Measurements from ENCODE around the gene NSD1.

- TF ChIP-seq EP300 (IDR thresholded peaks at IDR 0.05; ENCODE audit: borderline replicate concordance) (no peak), RAD21 (IDR thresholded peaks at IDR 0.05; ENCODE audit: low read depth) (no peak), CEBPB (IDR thresholded peaks at IDR 0.05) (no peak), CREB1 (IDR thresholded peaks at IDR 0.05; ENCODE audit: low read depth) (no peak), TEAD4 (IDR thresholded peaks at IDR 0.05) (no peak), MAX (IDR thresholded peaks at IDR 0.05) (no peak), ZBTB7A (IDR thresholded peaks at IDR 0.05; ENCODE audit: low read depth) (no peak), FOXM1 (IDR thresholded peaks at IDR 0.05; ENCODE audit: borderline replicate concordance, low read depth) (no peak)
- TF ChIP-seq, protein P1, sequence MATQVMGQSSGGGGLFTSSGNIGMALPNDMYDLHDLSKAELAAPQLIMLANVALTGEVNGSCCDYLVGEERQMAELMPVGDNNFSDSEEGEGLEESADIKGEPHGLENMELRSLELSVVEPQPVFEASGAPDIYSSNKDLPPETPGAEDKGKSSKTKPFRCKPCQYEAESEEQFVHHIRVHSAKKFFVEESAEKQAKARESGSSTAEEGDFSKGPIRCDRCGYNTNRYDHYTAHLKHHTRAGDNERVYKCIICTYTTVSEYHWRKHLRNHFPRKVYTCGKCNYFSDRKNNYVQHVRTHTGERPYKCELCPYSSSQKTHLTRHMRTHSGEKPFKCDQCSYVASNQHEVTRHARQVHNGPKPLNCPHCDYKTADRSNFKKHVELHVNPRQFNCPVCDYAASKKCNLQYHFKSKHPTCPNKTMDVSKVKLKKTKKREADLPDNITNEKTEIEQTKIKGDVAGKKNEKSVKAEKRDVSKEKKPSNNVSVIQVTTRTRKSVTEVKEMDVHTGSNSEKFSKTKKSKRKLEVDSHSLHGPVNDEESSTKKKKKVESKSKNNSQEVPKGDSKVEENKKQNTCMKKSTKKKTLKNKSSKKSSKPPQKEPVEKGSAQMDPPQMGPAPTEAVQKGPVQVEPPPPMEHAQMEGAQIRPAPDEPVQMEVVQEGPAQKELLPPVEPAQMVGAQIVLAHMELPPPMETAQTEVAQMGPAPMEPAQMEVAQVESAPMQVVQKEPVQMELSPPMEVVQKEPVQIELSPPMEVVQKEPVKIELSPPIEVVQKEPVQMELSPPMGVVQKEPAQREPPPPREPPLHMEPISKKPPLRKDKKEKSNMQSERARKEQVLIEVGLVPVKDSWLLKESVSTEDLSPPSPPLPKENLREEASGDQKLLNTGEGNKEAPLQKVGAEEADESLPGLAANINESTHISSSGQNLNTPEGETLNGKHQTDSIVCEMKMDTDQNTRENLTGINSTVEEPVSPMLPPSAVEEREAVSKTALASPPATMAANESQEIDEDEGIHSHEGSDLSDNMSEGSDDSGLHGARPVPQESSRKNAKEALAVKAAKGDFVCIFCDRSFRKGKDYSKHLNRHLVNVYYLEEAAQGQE (IDR thresholded peaks at IDR 0.05; ENCODE audit: low read depth), result no peak
Observed at GRCh38 chr5:177228751-177229150, 95.2 kb downstream of the NSD1 start.
